Activated naive CD4-positive, alpha-beta T cell treated with anti-CD3 and anti-CD28 coated beads, Interleukin-2, amount 10 ng/mL, durations not matched to agents 7 days and 5 days (primary cell): ENCODE results near the gene SPATA9.
"Not testable (repeated sequence)": the region's sequence is repeated elsewhere in the genome, so short reads cannot be mapped to it uniquely, and the experiment has no call there.

Experiments used
- CTCF ChIA-PET: fragments of 350-600 bp; sonication (Branson Sonifier 250); formaldehyde crosslinking; loops from one replicate; lab custom pipeline; 2021; ENCODE audit warnings: antibody characterized with exemption; lab: Charles Lee
- DNase-seq: peaks from one replicate; pipeline ENCODE4 v3.0.0-alpha.2; 2020
- H3K27ac Mint-ChIP-seq: one replicate; pipeline ENCODE4 v1.8.0; 2021; ENCODE audit warnings: mild to moderate bottlenecking, moderate library complexity, mixed read lengths
- H3K27me3 Mint-ChIP-seq: one replicate; pipeline ENCODE4 v1.8.0; 2021; ENCODE audit warnings: mild to moderate bottlenecking, mixed read lengths
- H3K36me3 Mint-ChIP-seq: one replicate; pipeline ENCODE4 v1.8.0; 2021; ENCODE audit warnings: mixed read lengths
- H3K4me1 Mint-ChIP-seq: one replicate; pipeline ENCODE4 v1.8.0; 2021; ENCODE audit warnings: mixed read lengths
- H3K4me3 Mint-ChIP-seq: one replicate; pipeline ENCODE4 v1.8.0; 2021; ENCODE audit warnings: mild to moderate bottlenecking, moderate library complexity, mixed read lengths
- H3K9me3 Mint-ChIP-seq: one replicate; pipeline ENCODE4 v1.8.0; 2021; ENCODE audit warnings: mixed read lengths

Gene SPATA9

GRCh38 chr5:95709967-95710650, 27.3 kb upstream of the SPATA9 start:
- Mint-ChIP-seq H3K27ac (no peak overlapping the region), H3K27me3 (peaks cover 25% of the 10 kb centered on the region), H3K9me3 (no peaks in the 10 kb centered on the region), H3K36me3 (no peaks in the 10 kb centered on the region), H3K4me1 (peaks cover 6% of the 10 kb centered on the region), H3K4me3 (no peak overlapping the region)
- DNase-seq: no peak
- CTCF ChIA-PET: no interaction called here

GRCh38 chr5:95708876-95709275, 26.1 kb upstream of the SPATA9 start:
- Mint-ChIP-seq H3K9me3 (no peaks in the 10 kb centered on the region), H3K36me3 (no peaks in the 10 kb centered on the region), H3K4me3 (no peak overlapping the region), H3K27ac (no peak overlapping the region), H3K4me1 (peaks cover 6% of the 10 kb centered on the region), H3K27me3 (peaks cover 22% of the 10 kb centered on the region)
- no peak for DNase-seq
- CTCF ChIA-PET: no interaction called here

DNA sequence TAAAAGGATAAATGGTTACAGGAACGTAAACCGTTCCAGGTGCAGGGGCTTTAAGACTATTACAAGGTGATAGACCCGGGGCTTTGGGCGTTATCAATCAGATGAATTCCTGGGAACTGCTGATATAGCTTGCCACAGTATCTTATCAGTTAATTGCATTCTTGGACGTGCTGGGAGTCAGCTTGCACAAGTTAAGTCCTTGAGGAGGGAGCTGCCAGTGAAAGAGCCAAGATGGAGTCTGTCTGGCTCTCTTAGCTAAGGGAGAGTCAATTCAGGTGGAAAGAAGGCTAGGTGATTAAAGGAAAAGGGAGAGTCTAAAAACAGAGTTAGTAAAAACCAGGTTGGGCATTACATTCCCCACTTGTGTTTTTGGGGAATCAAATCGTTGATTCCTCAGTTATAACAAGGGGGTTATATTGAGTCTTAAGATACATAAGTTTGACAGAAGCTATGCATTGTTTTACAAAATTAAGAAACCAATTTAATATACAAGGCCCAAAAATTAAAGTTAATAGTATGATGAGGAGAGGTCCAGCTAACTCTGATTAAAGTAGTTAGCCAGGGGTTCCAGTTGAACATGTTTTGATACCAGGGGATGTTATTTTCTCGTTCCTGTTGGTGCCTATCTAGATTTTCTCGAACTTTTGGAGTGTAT, 24.9 kb upstream of the SPATA9 start:
- H3K27me3 Mint-ChIP-seq: peaks cover 20% of the 10 kb centered on the region
- H3K36me3 Mint-ChIP-seq, H3K9me3 Mint-ChIP-seq, H3K4me3 Mint-ChIP-seq, H3K27ac Mint-ChIP-seq, DNase-seq, CTCF ChIA-PET, H3K4me1 Mint-ChIP-seq: not testable (repeated sequence)

- peaks cover 22% of the 10 kb centered on the region for H3K27me3 Mint-ChIP-seq
- DNase-seq: no peak
- CTCF ChIA-PET: no interaction called here
- H3K9me3 Mint-ChIP-seq: no peaks in the 10 kb centered on the region
- H3K4me1 Mint-ChIP-seq: peaks cover 4% of the 10 kb centered on the region
- no peak overlapping the region for H3K27ac Mint-ChIP-seq
- no peak overlapping the region for H3K4me3 Mint-ChIP-seq
- no peaks in the 10 kb centered on the region for H3K36me3 Mint-ChIP-seq
These were observed 24.3 kb upstream of the SPATA9 start for GRCh38 chr5:95707055-95707454.

DNA sequence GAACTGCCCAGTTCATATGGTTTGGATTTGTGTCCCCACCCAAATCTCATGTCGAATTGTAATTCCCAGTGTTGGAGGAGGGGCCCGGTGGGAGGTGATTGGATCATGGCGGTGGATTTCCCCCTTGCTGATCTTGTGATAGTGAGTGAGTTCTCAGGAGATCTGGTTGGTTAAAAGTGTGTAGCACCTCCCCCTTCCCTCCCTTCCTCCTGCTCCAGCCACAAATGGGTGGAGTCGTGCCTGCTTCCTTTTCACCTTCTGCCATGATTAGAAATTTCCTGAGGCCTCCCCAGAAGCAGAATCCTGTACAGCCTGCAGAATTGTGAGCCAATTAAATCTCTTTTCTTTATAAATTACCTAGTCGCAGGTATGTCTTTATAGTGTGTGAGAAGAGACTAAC, 23.4 kb upstream of the SPATA9 start:
- H3K4me1 Mint-ChIP-seq, H3K4me3 Mint-ChIP-seq, CTCF ChIA-PET, DNase-seq, H3K36me3 Mint-ChIP-seq, H3K27ac Mint-ChIP-seq, H3K9me3 Mint-ChIP-seq: not testable (repeated sequence)
- peaks cover 15% of the 10 kb centered on the region for H3K27me3 Mint-ChIP-seq

GRCh38 chr5:95704150-95704549, 21.4 kb upstream of the SPATA9 start:
- H3K9me3 Mint-ChIP-seq: no peaks in the 10 kb centered on the region
- H3K4me3 Mint-ChIP-seq: no peak overlapping the region
- peaks cover 18% of the 10 kb centered on the region for H3K27me3 Mint-ChIP-seq
- no peak overlapping the region for H3K27ac Mint-ChIP-seq
- DNase-seq: no peak
- CTCF ChIA-PET: no interaction called here
- H3K36me3 Mint-ChIP-seq: no peaks in the 10 kb centered on the region
- peaks cover 4% of the 10 kb centered on the region for H3K4me1 Mint-ChIP-seq

GRCh38 chr5:95701074-95701473, 18.3 kb upstream of the SPATA9 start:
- CTCF ChIA-PET: no interaction called here
- Mint-ChIP-seq H3K4me1 (peaks cover under 1% of the 10 kb centered on the region), H3K9me3 (no peaks in the 10 kb centered on the region), H3K36me3 (no peaks in the 10 kb centered on the region), H3K4me3 (no peak overlapping the region), H3K27me3 (peaks cover 25% of the 10 kb centered on the region), H3K27ac (no peak overlapping the region)
- no peak for DNase-seq

DNA sequence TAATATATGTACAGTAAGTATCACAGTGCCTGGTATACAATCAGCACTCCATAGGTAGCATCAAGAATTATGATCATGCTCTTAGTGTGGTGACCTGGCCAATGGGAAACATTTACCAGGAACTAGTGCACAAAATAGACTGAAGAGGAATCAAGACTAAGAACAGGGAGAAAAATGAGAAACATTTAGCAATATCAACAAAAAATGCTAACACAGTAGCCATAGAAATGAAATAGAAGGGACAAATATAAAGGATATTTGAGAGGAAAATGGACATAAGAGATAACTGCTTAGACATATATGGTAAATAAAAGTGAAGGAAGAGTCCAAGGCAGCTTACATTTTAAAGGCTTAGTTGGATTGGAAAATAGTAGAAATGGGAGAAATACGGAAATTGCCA, 16.5 kb upstream of the SPATA9 start:
- Mint-ChIP-seq H3K9me3 (no peaks in the 10 kb centered on the region), H3K4me1 (no peaks in the 10 kb centered on the region)
- CTCF ChIA-PET: no interaction called here

GRCh38 chr5:95697781-95698681, 15.2 kb upstream of the SPATA9 start:
- no peaks in the 10 kb centered on the region for H3K36me3 Mint-ChIP-seq
- H3K27ac Mint-ChIP-seq: no peak overlapping the region
- H3K9me3 Mint-ChIP-seq: no peaks in the 10 kb centered on the region
- CTCF ChIA-PET: interaction anchor here (1.3 kb wide), 1 partner anchor 150 kb away, joined by 4 read pairs; no protein-coding TSS in a partner anchor
- no peak overlapping the region for H3K4me3 Mint-ChIP-seq
- no peaks in the 10 kb centered on the region for H3K4me1 Mint-ChIP-seq
- H3K27me3 Mint-ChIP-seq: peaks cover 34% of the 10 kb centered on the region
- DNase-seq: no peak

More for the DNA sequence above, 16.5 kb upstream of the SPATA9 start:
- DNase-seq: no peak
- peaks cover 29% of the 10 kb centered on the region for H3K27me3 Mint-ChIP-seq
- H3K27ac Mint-ChIP-seq: no peak overlapping the region
- H3K36me3 Mint-ChIP-seq: no peaks in the 10 kb centered on the region
- H3K4me3 Mint-ChIP-seq: no peak overlapping the region

GRCh38 chr5:95690333-95690732, 7.5 kb upstream of the SPATA9 start:
- no peaks in the 10 kb centered on the region for H3K36me3 Mint-ChIP-seq
- no peaks in the 10 kb centered on the region for H3K9me3 Mint-ChIP-seq
- H3K4me3 Mint-ChIP-seq: no peak overlapping the region
- peaks cover 8% of the 10 kb centered on the region for H3K27me3 Mint-ChIP-seq
- no peaks in the 10 kb centered on the region for H3K4me1 Mint-ChIP-seq
- no peak for DNase-seq
- CTCF ChIA-PET: no interaction called here
- no peak overlapping the region for H3K27ac Mint-ChIP-seq

- Mint-ChIP-seq H3K4me3 (no peak overlapping the region), H3K27me3 (peaks cover 8% of the 10 kb centered on the region)
These were observed 6.9 kb upstream of the SPATA9 start for GRCh38 chr5:95689680-95690079.

GRCh38 chr5:95686651-95687050, 3.9 kb upstream of the SPATA9 start:
- no peaks in the 10 kb centered on the region for H3K36me3 Mint-ChIP-seq

More at GRCh38 chr5:95689680-95690079, 6.9 kb upstream of the SPATA9 start:
- Mint-ChIP-seq H3K4me1 (no peaks in the 10 kb centered on the region), H3K36me3 (no peaks in the 10 kb centered on the region), H3K27ac (no peak overlapping the region), H3K9me3 (no peaks in the 10 kb centered on the region)
- CTCF ChIA-PET: no interaction called here
- DNase-seq: no peak

GRCh38 chr5:95684361-95684760, 1.6 kb upstream of the SPATA9 start:
- CTCF ChIA-PET: no interaction called here
- Mint-ChIP-seq H3K4me1 (no peaks in the 10 kb centered on the region), H3K4me3 (no peak overlapping the region), H3K36me3 (no peaks in the 10 kb centered on the region), H3K9me3 (no peaks in the 10 kb centered on the region), H3K27ac (no peak overlapping the region), H3K27me3 (peaks cover 18% of the 10 kb centered on the region)
- no peak for DNase-seq

More at GRCh38 chr5:95686651-95687050, 3.9 kb upstream of the SPATA9 start:
- peaks cover 15% of the 10 kb centered on the region for H3K27me3 Mint-ChIP-seq
- CTCF ChIA-PET: no interaction called here
- no peak overlapping the region for H3K4me3 Mint-ChIP-seq
- no peaks in the 10 kb centered on the region for H3K4me1 Mint-ChIP-seq
- H3K27ac Mint-ChIP-seq: no peak overlapping the region
- H3K9me3 Mint-ChIP-seq: no peaks in the 10 kb centered on the region
- no peak for DNase-seq

- H3K27me3 Mint-ChIP-seq: peaks cover 21% of the 10 kb centered on the region
- CTCF ChIA-PET: interaction anchor here (1.1 kb wide), 1 partner anchor 108 kb away, joined by 4 read pairs; no protein-coding TSS in a partner anchor
- H3K36me3 Mint-ChIP-seq: no peaks in the 10 kb centered on the region
- no peak overlapping the region for H3K27ac Mint-ChIP-seq
- DNase-seq: no peak
- peaks cover 3% of the 10 kb centered on the region for H3K4me1 Mint-ChIP-seq
- no peaks in the 10 kb centered on the region for H3K9me3 Mint-ChIP-seq
- H3K4me3 Mint-ChIP-seq: no peak overlapping the region
These were observed 9.7 kb downstream of the SPATA9 start for GRCh38 chr5:95673081-95673480.
